NCI-H446 (cell line): ENCODE results near the gene ORC5.

Source experiments
- DNase-seq, 2 experiments: peaks; one replicate each; lab custom pipeline; 2025; lab: John Stamatoyannopoulos, UW

Gene ORC5

DNA sequence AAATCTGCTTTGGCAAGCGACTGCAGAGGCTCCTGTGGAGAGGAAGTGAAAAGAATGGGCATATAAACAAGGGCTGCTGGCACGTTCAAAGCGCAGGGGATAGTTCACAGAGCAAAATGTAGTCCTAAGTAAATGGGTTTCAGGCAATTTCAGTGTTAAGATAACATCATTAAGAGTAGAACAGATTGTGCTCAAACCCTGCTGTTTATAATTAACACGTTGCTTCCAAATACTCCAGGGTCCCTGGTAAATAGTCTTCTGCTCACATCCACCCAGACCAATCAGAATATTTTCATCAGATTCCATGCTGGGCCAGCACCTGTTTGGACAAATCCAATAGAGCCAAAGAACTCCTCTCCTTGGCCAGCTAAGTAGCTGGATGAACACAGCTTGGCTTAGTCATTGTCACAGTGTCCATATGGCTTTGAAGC, 81.4 kb downstream of the ORC5 start:
- DNase-seq, result peak; percentile 89 to 94

GRCh38 chr7:104124893-104125477, 82.8 kb downstream of the ORC5 start:
- no peak for DNase-seq

GRCh38 chr7:104124469-104124868, 83.3 kb downstream of the ORC5 start:
- DNase-seq, result no peak

DNA sequence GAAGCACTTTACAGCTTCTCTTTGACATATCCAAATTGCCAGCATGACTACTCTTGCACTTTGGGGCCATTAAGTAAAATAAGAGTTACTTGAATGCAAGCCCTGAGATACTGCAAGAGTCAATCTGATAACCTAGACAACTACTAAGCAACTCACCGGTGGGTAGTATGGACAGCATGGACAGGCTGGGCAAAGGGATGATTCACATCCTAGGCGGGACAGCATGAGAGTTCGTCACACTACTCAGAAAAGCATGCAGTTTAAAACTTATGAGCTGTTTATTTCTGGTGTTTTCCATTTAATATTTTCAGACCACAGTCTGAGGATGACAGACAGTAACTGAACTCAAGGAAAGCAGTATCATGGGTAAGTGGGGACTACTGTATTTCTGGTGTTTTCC, 84.0 kb downstream of the ORC5 start:
- DNase-seq, result no peak

DNA sequence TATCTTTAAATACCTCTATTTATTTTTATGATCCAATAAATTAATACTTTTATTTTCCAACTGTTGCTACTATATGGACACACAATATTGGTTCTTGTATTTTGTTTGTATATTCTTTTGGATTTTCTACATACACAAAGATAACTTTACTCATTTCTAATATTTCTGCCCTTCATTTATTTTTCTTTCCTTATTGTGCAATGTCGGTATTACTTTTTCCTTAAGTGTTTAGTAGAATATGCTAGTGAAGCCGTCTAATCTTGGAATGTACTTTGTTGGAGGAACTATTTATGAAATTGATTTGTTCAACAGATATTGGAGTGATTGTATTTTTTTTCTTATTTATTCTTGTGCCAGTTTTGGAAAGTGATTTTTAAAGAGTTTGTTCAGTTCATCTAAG, 94.0 kb downstream of the ORC5 start:
- no peak for DNase-seq

DNA sequence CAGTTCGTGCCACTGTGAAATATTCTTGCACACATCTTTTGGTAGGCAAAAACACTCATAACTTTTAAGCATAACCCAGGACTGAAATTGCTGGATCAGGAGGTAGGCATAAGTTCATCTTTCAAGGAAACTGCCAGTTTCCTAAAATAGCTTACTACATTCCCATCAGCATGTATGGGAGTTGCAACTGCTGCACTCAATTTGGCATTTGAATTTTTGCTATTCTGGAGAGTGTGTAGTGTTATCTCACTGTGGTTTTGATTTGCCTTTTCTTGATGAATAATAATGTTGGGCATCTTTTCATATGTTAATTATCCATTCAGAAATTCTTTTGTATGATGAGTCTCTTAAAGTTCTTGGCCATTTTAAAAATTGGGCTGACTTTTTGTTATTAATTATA, 95.2 kb downstream of the ORC5 start:
- DNase-seq, result no peak

DNA sequence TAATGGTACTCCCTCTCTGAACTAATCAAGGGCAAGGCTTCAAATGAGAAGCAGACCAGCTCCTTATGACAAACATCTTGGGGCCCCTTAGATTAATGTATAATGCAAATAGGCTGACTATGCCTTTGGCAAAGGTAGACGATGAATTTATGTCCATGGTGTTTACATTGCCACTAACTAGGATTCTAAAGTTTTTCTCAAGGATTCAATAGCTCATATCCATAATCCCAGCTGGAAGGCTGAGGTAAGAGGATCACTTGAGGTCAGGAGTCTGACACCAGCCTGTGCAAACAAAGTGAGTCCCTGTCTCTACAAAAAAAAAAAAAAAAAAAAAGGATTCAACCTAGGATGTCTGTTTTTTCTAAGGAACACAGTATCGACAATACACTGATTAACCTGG, 96.5 kb downstream of the ORC5 start:
- DNase-seq, result no peak

GRCh38 chr7:104106108-104106905, 101.5 kb downstream of the ORC5 start:
- peak; percentile 16 to 21 for DNase-seq

GRCh38 chr7:104098890-104099289, 108.9 kb downstream of the ORC5 start:
- DNase-seq, result no peak

- DNase-seq, result peak in 1 of 2 experiments; percentile 32
Measured at GRCh38 chr7:104096683-104097082, 111.1 kb downstream of the ORC5 start.

DNA sequence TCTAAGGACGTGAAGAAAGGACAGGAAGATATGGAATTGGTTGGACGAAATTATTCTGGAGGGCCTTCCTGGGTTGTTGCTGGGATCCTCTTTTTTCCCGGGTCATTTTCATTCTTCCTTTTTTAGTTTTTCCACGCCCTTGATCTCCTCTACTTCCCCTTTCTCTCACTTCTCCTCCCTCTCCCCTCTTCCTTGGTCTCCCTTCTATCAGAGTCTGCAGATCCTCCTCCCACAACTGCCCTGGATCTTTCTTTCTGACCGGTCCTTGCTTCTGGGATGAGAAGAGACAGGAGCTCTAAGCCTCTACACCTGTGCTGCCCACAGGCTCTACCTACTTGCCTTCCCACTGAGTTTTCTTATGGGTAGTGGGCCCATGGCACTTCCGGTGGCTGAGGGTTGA, 114.7 kb downstream of the ORC5 start:
- DNase-seq, result no peak

DNA sequence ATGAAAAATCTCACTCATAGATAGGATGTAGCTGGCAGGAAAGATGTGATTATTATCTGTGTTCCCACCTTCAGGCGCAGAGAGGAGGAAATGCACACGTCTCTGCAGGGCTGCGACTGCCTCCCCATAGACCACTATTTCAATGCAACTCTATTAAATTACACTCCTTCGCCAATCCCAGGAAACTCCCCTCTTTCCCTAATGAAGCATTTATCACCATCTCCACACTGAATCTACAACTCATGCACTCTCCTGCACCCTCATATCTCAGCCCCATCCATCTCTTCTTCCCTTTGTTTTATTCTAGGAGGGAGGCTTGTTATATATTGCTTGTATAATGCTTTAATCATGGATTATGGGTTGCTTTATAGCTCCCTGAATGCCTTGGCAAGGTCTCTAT, 116.6 kb downstream of the ORC5 start:
- DNase-seq, result no peak

GRCh38 chr7:104089612-104090011, 118.2 kb downstream of the ORC5 start:
- peak in 1 of 2 experiments; percentile 11 for DNase-seq

DNA sequence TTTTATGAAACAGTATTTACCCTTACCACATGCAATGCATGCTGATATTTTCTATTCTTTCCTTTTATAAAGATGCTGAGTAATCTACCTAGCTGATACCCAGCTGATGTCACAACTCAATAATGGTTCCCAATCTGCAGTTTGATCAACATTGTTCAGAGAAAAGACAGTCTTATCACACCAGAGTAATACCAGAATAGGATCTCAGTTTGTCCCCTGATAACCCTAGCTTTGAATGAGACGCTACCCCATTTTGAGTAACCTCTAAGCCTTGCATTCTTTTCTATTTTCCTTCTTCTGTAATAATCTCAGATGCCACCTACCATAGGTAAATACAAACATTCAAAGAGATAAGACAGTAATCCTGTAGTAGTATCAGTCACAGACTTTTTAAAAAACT, 118.8 kb downstream of the ORC5 start:
- DNase-seq, result no peak
